NCI-H82 (cell line): ENCODE results near the gene TNP2.
"Not testable (repeated sequence)": the region's sequence is repeated elsewhere in the genome, so short reads cannot be mapped to it uniquely, and the experiment has no call there.

Source experiments
- DNase-seq: peaks from one replicate; lab custom pipeline; 2025; lab: John Stamatoyannopoulos, UW

Gene TNP2

GRCh38 chr16:11299865-11300559 is 30.9 kb upstream of the TNP2 start:
- no peak for DNase-seq

- DNase-seq = not testable (repeated sequence)
Observed at GRCh38 chr16:11298950-11299547, 29.9 kb upstream of the TNP2 start.

- no peak for DNase-seq
Observed at GRCh38 chr16:11298143-11298900, 29.2 kb upstream of the TNP2 start.

- DNase-seq = no peak
Observed at GRCh38 chr16:11297492-11298142, 28.5 kb upstream of the TNP2 start.

GRCh38 chr16:11296706-11297491 is 27.8 kb upstream of the TNP2 start:
- DNase-seq = no peak

GRCh38 chr16:11296351-11296705 is 27.2 kb upstream of the TNP2 start:
- DNase-seq = no peak

- no peak for DNase-seq
Observed at GRCh38 chr16:11295672-11296071, 26.5 kb upstream of the TNP2 start.

GRCh38 chr16:11292076-11292748 is 23.1 kb upstream of the TNP2 start:
- no peak for DNase-seq

GRCh38 chr16:11291091-11291703 is 22.1 kb upstream of the TNP2 start:
- DNase-seq = no peak

- no peak for DNase-seq
Observed at GRCh38 chr16:11290102-11290893, 21.2 kb upstream of the TNP2 start.

GRCh38 chr16:11289696-11290095 is 20.6 kb upstream of the TNP2 start:
- DNase-seq = not testable (repeated sequence)

GRCh38 chr16:11289202-11289601 is 20.1 kb upstream of the TNP2 start:
- DNase-seq = no peak

GRCh38 chr16:11285842-11286241 is 16.7 kb upstream of the TNP2 start:
- DNase-seq = no peak

GRCh38 chr16:11283820-11284248 is 14.7 kb upstream of the TNP2 start:
- no peak for DNase-seq

GRCh38 chr16:11280616-11281522 is 11.7 kb upstream of the TNP2 start, which contains the start of gene PRM1:
Gene PRM1, minus strand, starts transcription at chr16:11281330. Its CDS starts 92 bp downstream, at chr16:11281238.
- no peak for DNase-seq

GRCh38 chr16:11278681-11279628 is 9.8 kb upstream of the TNP2 start:
- DNase-seq = no peak

GRCh38 chr16:11277607-11278337 is 8.6 kb upstream of the TNP2 start:
- DNase-seq = no peak
